Measurements from ENCODE around the gene ZNG1F.
"Not testable (repeated sequence)": the region's sequence is repeated elsewhere in the genome, so short reads cannot be mapped to it uniquely, and the experiment has no call there.

The ZNG1F gene

DNA sequence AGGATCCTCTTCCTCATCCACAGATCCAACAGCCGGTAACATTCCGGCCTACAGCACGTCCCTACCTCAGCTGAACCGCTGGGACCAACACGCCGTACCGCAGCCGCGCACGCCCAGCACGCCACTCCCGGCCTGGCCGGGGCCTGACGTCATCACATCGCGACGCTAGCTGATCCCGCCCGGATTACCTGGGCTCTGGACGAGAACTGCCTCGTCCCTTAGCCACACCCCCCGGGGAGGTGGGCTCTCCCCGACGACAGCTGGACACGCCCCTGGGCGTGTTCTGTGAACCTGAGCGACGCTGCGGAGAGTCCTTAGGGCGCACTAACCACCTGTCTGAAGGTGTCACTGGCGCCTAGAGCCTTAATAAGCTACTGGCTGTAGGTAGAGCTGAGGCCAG lies at the start of gene ZNG1F:
Gene ZNG1F (minus strand): TSS at position 101 of the 400 bp plus-strand sequence. CDS start 59 bp downstream, at position 42.
- DNase-seq: not testable (repeated sequence)

DNA sequence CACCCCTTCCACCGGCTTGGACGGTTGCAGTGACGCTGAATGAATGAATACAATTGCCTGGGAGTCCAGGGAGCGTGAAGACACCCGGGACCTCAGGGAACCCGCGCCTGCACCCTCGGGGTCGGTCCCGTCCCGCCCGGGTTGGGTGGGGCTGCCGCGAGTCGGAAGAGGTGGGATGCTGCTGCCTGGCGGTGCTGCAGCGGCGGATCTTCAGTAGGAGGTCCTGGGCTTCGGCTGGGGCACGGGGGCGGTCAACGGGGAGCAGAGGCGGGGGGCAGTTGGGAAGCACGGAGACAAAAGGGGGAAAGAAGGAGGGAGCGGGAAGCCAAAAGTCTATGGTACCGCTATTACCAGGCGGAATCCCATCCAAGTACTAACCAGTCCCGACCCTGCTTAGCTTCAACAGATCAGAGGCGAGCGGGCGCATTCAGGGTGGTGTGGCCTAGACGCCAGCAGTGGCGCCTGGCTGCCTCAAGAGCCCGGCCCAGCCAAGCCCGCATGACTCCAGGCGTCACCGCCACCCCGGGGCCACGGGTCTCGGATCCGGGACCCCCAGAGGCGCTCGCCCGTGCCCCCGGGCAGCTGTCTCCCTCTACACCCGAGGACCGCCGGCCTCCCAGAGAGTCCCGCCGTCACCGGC lies 48.1 kb upstream of the ZNG1F start:
- DNase-seq: not testable (repeated sequence)

DNA sequence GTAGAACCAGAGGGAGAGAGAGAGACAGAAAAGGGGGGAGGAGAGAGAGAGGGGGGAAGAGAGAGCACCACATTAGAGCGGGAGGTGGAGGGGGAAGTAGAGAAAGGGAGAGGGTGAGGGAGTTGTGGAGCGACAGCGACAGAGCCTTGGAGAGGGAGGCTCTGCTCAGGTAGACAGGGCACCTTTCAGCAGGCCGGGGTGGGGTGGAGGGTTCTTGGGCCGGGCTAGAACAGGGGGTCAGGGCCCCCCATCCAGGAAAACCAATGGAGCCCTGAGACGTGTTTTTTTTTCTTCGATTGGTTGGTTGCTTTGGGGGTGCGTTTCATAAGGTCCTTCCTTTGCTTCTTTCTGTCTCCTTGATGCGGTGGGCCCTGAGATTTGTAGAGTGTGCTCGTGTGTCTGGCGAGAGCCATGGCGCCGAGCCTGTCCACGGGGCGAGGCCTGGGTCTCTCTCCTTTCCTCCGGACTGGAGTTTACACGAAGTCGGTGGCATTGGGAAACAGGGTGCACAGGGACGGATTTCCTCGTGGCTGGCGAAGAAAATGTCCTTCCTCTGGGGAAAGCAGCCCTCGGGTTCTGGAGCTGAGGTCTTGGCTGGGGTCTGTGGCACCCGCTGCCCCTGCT lies 47.5 kb upstream of the ZNG1F start:
- not testable (repeated sequence) for DNase-seq

DNA sequence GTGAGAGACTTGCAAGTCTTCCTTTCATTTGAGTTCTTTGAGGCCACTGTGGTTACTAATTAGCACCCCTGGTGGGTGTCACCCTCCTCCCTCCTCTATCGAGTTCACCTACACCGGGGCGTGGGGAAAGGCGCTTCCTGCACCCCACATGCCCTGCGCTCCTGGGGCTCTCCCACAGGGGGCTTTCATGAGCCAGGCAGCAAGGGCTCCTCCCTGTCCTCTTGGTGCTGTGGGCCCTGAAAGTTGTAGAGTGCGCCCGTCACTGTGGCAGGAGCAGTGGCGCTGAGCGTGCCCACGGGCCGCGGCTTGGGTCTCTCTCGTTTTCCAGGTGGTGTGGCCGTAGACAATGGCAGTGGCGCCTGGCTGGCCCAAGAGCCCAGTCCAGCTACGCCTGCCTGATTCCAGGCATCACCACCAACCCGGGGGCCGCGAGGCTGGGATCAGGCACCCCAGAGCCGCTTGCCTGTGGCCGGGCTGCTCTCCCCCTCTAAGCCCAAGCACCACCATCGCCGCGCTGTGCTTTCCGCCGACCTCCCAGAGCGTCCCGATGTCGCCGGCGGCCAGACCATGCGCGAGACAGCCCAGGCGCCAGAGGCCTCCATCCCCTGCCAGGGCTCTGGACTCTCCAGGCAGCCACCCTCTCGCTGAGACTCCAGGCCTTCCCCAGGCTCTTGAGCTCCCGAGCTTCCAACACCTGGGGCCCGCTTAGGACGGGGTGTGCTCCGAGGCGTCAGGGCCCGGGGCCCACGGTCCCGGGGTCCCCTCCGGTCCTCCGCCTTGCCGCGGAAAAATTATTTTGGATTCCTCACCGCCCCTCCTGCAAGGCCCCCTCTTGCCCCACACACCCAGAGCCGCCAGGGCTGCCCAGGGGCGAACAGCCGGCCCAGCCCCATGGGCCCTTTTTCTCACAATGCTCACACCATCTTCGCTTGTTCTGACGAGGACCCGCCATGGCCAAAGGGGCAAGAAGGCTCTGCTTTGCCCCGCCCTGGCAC lies 46.0 kb upstream of the ZNG1F start:
- DNase-seq: not testable (repeated sequence)

DNA sequence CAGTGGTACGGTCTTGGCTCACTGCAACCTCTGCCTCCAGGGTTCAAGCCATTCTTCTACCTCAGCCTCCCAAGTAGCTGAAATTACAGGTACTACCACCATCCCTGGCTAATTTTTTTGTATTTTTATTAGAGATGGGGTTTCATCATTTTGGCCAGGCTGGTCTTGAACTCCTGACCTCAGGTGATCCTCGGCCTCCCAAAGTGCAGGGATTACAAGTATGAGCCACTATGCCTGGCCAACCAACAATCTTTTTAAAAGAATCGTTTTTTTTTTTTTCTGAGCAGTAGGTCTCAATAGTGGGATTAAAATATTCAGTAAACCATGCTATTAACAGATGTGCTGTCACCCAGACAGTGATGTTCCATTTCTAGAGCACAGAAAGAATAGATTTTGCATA lies 45.1 kb upstream of the ZNG1F start:
- not testable (repeated sequence) for DNase-seq

DNA sequence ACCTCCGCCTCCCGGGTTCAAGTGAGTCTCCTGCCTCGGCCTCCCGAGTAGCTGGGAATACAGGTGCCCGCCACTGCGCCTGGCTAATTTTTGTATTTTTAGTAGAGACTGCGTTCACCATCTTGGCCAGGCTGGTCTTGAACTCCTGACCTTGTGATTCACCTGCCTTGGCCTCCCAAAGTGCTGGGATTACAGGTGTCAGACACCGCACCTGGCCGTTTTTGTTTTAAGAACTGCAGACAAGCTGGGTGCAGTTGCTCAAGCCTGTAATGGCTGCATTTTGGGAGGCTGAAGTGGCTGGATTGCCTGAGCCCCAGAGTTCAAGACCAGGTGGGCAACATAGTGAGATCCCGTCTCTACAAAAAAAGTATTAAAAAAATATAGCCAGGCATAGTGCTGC lies 43.2 kb upstream of the ZNG1F start:
- DNase-seq: not testable (repeated sequence)

DNA sequence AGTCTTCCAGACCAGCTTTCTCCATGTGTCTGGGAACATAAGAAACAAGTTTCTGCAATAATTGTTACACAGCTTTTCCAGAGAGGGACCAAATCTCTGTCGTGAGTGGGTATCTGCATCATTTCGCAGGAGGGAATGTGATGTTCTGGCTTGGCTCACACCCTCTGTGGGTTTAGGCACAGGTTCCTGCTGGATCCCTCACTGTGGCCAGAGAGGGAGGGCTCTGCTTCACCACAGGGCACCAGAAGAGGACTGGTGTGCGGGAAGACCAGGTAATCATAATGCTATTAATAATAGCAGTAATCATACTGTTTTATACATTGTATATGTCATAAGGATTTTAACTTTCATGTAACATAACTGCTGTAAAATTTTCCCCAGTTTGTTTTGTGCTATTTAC lies 41.3 kb upstream of the ZNG1F start:
- not testable (repeated sequence) for DNase-seq

DNA sequence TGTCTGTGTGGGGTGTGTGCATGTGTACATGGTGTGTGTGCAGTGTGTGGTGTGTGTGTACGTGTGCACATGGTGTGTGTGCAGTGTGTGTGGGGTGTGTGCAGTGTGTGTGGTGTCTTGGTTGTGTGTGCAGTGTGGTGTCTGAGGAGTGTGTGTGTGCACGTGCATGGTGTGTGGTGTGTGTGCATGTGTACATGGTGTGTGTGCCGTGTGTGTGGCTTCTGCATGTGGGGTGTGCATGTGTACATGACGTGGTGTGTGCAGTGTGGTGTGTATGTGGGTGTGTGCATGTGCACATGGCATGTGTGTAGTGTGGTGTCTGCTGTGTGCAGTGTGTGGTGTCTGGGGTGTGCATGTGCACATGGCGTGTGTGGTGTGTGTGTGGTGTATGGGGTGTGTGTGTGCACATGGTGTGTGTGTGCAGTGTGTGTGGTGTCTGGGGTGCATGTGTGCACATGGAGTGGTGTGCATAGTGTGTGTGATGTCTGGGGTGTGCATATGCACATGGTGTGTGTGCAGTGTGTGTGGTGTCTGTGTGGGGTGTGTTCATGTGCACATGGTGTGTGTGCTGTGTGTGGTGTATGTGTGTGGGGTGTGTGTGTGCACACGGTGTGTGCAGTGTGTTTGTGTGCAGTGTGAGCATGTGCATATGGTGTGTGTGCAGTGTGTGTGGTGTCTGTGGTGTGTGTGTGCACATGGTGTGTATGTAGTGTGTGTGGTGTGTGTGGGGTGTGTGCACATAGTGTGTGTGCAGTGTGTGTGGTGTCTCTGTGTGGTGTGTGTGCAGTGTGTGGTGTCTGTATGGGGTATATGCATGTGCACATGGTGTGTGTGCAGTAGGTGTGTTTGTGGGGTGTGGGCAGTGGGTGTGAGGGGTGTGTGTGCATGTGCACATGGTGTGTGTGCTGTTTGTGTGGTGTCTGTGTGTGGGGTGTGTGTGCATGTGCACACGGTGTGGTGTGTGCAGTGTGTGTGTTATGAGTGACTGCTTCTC lies 40.6 kb upstream of the ZNG1F start:
- no peak for DNase-seq

DNA sequence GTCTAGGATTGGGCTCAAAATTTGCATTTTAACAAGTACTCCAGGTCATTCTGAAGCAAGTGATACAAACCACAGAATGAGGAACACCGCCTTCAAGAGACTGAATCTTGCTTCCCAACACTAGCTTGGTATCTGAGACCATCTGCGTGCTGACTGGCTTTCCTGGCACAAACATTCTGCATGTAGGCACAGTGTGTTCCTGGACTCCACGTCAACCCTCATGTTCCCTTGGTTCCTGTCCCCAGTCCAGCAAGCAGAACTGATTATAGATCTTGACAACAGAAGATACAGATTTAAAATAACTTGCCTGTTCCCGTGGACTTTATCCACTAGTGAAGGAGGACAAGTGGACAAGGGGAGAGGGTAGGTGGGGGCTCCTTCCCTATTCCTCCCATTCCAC lies 30.7 kb upstream of the ZNG1F start:
- not testable (repeated sequence) for DNase-seq

DNA sequence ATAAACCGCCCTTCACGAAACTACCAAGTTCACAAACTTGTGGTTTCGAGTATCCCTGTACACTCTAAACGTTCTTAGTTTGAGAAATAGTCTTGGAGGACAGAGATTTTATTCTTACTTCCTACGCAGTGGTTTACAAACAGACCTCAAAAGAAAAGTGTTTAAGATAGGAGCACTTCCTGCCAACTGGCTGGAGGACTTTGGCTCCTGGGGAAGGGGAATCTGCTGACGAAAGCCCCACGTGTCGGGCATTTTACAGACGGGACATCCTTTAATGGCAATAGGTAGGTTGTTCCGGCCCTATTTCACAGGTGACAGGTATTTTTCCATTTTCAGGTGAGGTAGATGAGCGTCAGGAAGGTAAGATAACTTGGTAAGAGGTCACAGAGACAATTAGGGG lies 678 bp downstream of the ZNG1F start:
- not testable (repeated sequence) for DNase-seq

DNA sequence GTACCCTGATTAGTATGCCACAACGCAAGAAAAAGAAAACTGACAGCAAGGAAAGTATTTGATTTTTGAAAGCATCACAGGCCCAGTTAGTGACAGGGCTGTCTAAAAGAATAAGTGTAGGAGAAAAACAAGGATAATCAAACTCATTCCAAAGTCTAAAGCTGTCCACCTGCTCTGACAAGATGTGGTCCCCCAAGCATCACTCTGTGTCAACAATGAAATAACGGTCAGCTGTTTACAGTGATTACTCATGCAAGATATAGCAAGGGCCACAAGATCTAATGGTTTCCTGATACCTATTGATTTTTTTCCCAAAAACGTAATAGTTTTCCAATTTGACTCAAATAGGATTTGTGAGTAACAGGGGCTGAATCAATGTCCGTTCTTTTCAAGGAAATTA lies 14.1 kb downstream of the ZNG1F start:
- DNase-seq: not testable (repeated sequence)

DNA sequence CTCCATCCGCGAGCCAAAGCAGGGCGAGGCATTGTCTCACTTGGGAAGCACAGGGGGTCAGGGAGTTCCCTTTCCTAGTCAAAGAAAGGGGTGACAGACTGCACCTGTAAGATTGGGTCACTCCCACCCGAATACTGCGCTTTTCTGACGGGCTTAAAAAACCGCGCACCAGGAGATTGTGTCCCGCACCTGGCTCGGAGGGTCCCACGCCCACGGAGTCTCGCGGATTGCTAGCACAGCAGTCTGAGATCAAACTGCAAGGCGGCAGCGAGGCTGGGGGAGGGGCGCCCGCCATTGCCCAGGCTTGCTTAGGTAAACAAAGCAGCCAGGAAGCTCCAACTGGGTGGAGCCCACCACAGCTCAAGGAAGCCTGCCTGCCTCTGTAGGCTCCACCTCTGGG lies 39.0 kb downstream of the ZNG1F start:
- DNase-seq: not testable (repeated sequence)

DNA sequence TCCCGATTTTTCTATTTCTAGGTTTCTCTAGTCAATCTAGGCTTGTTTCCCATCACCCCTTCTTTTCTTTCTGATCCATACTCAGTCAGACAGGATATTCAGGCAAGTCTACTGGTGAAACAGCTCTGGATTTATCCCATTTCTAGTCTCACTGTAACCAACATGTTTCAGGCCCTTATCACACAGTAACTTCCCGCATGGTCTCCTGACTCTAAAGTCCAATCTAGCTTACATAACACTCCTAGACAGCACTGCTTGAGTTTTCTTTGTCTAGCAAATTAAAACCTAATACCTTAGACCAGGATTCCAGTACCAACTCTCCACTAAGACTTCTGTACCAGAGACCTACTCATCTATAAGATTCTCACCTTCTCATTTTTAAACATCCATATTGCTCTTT lies 47.2 kb downstream of the ZNG1F start:
- DNase-seq: not testable (repeated sequence)

DNA sequence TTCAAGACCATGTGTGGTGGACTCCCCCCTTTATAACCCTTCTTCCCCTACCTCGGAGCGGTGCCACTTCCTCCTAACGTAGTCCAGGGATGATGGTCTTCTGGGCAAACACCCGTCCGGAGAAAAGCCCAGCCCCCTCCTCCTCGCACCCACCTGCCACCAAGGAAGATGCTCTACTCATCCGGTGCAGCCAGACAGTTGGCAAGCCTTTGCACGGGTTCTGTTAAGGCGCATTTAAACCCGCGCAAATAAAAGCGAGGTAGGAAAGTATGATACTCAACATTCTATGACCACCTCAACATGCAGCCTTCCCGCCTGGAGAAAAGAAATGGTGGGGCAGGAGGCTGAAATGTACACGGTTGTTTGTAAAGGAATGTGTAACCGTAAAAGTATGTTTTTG lies 60.5 kb downstream of the ZNG1F start, which contains the start of gene FOXD4L6:
Gene FOXD4L6 (minus strand): TSS at position 101 of the 400 bp plus-strand sequence. CDS start 298 bp downstream, outside the sequence.
- DNase-seq: not testable (repeated sequence)

DNA sequence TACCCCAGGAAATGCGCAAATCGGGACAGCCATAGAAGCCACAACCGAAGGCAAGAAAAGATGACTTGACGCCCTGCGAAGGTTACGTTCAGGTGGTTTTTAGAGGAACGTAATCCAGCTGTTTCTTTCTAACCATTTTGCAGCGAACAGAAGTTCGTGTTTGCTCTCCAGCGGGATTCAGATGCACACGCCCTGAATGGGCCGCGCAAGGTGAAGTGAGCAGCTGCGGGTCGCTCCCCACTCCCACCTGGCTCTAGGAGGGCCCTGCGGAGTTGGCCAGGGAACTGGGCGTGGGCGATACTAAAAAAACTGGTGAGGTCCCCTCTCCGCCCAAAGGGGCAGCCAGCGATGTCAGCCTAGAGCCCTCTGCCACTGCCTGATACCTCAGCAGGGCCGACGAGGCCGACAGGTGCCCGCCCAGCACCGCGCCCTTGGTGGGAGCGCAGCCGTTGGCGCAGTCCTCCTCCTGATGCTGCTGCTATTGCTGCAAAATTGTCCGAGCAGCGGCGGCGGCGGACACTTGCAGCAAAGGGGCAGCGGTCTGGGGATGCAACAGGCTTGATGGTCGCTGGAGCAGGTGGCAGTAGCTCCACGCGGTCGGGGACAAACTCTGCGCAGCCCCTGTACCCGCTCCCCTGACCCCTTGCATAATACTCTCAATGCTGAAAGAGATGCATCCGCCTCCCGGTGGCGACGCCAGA lies 62.2 kb downstream of the ZNG1F start:
- DNase-seq: not testable (repeated sequence)

DNA sequence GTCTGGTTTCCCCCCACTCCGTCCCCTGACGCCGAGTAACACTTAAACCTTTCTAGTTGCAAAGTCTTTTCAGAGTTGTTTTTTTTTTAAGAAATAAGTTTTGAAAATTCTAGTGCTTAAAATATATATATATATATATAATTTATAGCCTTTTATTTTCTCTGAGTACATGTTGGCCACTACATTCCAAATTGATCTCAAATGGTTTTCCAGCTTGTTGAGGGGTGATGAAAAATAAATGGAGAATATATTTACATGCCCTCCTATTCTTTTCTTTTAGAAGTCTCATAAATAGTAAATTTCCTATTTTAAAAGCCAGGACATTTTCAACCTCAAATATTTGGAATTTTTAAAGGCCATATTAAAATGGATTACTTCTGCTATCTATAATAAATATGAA lies 63.2 kb downstream of the ZNG1F start:
- DNase-seq: not testable (repeated sequence)

DNA sequence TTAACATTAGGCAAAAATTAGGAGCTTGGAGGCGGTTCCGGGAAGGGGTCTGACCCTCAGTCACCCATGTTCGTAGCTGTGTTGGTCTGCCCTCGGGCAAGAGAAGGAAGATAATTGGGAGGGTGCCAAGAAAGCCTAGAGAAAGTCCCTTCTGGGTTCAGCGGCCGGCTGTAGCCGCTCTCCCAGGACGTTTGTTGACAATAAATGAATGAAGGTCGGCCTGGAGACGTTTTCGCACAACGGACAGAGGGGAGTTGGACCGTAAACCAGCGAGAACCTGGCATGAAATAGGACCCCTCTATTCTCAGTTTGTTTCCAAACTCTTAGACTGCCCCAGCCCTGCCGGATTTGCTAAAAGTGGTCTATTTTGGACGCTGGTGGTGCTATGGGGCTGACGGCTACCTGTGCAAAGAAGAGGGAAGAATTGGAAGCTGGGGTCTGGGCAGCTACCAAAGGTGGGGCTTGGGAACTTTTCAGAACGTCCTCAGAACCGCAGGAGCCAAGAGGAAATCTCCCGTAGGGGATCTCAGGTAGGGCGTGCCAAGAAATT lies 63.9 kb downstream of the ZNG1F start:
- DNase-seq: not testable (repeated sequence)

DNA sequence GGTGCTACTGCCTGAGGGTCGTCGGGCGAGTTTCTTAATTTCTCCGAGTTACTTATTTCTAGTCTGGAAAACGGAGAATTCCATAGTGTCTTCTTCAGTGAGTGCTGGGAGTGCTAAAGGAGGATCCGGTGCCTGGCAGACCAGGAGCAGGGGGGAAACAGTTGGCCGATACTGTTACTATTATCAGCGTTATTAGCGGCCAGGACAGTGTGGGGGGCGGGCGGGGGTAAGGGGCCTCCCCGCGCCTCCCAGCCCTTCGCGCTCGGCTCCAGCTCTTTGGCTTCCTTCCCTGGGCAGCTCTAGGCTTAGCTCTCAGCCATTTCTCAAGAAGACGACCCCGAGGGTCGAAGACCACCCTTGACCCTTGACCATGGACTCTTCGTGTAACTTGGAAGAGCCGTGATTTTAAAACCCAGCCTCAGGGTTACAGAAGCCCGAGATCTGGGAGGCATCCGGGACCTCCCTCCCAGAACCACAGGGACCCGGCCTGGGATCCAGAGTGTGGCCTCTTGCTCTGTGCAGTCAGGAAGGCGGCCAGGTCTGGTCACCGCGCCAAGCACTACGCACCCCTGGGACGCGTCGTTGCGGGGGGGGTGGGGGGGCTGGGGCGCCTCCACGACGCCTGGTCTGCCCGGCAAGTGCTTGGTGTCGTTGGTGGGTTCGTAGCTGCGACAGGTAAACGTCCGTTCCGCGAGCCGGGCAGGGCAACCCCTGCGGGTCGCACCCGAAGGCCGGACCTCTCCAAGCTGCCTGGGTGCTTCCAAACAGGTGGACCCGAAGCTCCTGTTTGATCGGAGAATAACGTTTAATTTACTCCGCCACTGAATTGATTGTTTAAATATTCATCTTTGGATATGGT lies 64.6 kb downstream of the ZNG1F start:
- DNase-seq: not testable (repeated sequence)

DNA sequence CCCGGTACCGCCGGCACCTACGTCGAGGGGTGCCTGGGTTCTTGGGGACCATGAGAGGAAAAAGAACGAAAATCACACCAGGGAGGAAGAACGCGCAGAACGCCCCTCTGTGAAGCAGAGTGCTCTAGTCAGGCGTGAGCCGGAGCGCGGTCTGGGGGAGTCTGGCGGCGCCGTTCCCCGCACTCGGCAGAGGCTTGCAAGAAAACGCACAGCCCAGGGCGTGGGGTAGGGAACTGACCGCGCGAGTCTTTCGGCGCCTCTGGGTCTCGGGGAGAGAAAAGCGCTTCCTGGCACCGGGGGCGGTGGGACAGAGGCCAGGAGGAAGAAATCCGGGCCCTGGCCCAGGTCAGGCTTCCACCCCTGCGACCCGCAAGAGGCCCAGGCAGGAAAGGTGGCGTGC lies 65.3 kb downstream of the ZNG1F start:
- not testable (repeated sequence) for DNase-seq

DNA sequence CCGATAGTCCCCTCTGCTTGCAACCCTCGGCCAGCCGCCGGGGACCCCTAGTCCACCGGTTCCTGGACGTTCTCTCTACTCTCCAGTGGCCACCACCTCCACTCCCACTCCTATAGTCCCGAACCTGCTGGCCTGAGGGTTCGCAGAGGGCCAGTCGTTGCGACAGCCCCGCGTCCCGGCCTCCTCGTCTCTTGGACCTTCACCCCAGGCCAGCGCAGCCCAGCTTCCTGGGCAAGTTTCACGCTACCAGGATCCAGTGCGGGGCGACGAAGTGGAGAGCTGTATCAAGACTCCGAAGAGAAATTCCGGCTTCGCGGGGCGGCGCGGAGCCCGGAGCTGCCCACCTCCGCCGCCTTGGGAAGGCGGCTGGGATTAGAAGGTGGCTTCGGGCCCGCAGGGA lies 65.7 kb downstream of the ZNG1F start:
- DNase-seq: not testable (repeated sequence)
